Activated T-helper 17 cell treated with anti-CD3 and anti-CD28 coated beads, Interleukin-2, amount 50 U/mL, for 72 hours (primary cell): Measurements from ENCODE around the gene CCDC32. TPM values are rescaled to one million over a fixed set of nuclear protein-coding genes. Genes with fewer than 3 reads are reported as not detected.

ENCODE experiments used
- ATAC-seq: fragments of 150-1000 bp; cut with Tn5 transposase; replicated peaks from 2 replicates; pipeline ENCODE4 v1.10.0; 2021; ENCODE audit warnings: mild to moderate bottlenecking, moderate library complexity
- H3K27ac Mint-ChIP-seq: one replicate; pipeline ENCODE4 v1.8.0; 2022; ENCODE audit warnings: mixed read lengths
- H3K27me3 Mint-ChIP-seq: one replicate; pipeline ENCODE4 v1.8.0; 2022; ENCODE audit warnings: mixed read lengths
- H3K36me3 Mint-ChIP-seq: one replicate; pipeline ENCODE4 v1.8.0; 2022; ENCODE audit warnings: low read depth, mild to moderate bottlenecking, mixed read lengths
- H3K4me1 Mint-ChIP-seq: one replicate; pipeline ENCODE4 v1.8.0; 2022; ENCODE audit warnings: mixed read lengths
- H3K4me3 Mint-ChIP-seq: one replicate; pipeline ENCODE4 v1.8.0; 2022; ENCODE audit warnings: mild to moderate bottlenecking, mixed read lengths
- H3K9me3 Mint-ChIP-seq: one replicate; pipeline ENCODE4 v1.8.0; 2022; ENCODE audit warnings: mixed read lengths
- total RNA-seq, 2 donors: library from RNA; stranded (reverse); gene quantifications; one replicate each; pipeline ENCODE4 v1.2.3, GENCODE V29; 2022

Gene CCDC32
- 10 to 100 TPM; 34.9 to 41.3 TPM for total RNA-seq

- H3K27me3 Mint-ChIP-seq, result no peaks in the 10 kb centered on the region
- peak within 1 kb of the TSS; percentile 87 for H3K27ac Mint-ChIP-seq
- H3K4me3 Mint-ChIP-seq, result peak within 1 kb of the TSS; percentile 96
- H3K9me3 Mint-ChIP-seq, result no peaks in the 10 kb centered on the region
- peaks cover 18% of the 10 kb centered on the region for H3K4me1 Mint-ChIP-seq
- peaks cover 30% of the 10 kb centered on the region for H3K36me3 Mint-ChIP-seq
- ATAC-seq, result peak; percentile 96
Observed at GRCh38 chr15:40564591-40565332, at the start of gene CCDC32. Gene CCDC32, minus strand, starts transcription at chr15:40565042. Its CDS starts 2,027 bp downstream, at chr15:40563015.

- ATAC-seq, result no peak
- Mint-ChIP-seq H3K27ac (no peak overlapping the region), H3K9me3 (no peaks in the 10 kb centered on the region), H3K36me3 (peaks cover 4% of the 10 kb centered on the region), H3K27me3 (no peaks in the 10 kb centered on the region), H3K4me3 (no peak overlapping the region), H3K4me1 (no peaks in the 10 kb centered on the region)
Observed at GRCh38 chr15:40613080-40613479, 48.2 kb upstream of the CCDC32 start.

- no peaks in the 10 kb centered on the region for H3K27me3 Mint-ChIP-seq
- no peaks in the 10 kb centered on the region for H3K36me3 Mint-ChIP-seq
- H3K4me1 Mint-ChIP-seq, result no peaks in the 10 kb centered on the region
- no peaks in the 10 kb centered on the region for H3K9me3 Mint-ChIP-seq
- no peak overlapping the region for H3K4me3 Mint-ChIP-seq
- no peak overlapping the region for H3K27ac Mint-ChIP-seq
- no peak for ATAC-seq
Observed at GRCh38 chr15:40603935-40604334, 39.1 kb upstream of the CCDC32 start.

GRCh38 chr15:40600956-40601355 lies 36.1 kb upstream of the CCDC32 start:
- Mint-ChIP-seq H3K4me1 (no peaks in the 10 kb centered on the region), H3K36me3 (no peaks in the 10 kb centered on the region), H3K27ac (no peak overlapping the region), H3K27me3 (no peaks in the 10 kb centered on the region), H3K9me3 (no peaks in the 10 kb centered on the region), H3K4me3 (no peak overlapping the region)
- ATAC-seq, result no peak

- ATAC-seq, result no peak
- H3K4me3 Mint-ChIP-seq, result no peak overlapping the region
- H3K9me3 Mint-ChIP-seq, result no peaks in the 10 kb centered on the region
Observed at GRCh38 chr15:40598672-40599071, 33.8 kb upstream of the CCDC32 start.

GRCh38 chr15:40598126-40598525 lies 33.3 kb upstream of the CCDC32 start:
- Mint-ChIP-seq H3K4me1 (peaks cover 10% of the 10 kb centered on the region), H3K4me3 (no peak overlapping the region), H3K36me3 (peaks cover 10% of the 10 kb centered on the region), H3K9me3 (no peaks in the 10 kb centered on the region), H3K27me3 (no peaks in the 10 kb centered on the region), H3K27ac (no peak overlapping the region)
- no peak for ATAC-seq

More at GRCh38 chr15:40598672-40599071, 33.8 kb upstream of the CCDC32 start:
- Mint-ChIP-seq H3K36me3 (peaks cover 5% of the 10 kb centered on the region), H3K4me1 (peaks cover 8% of the 10 kb centered on the region), H3K27me3 (no peaks in the 10 kb centered on the region), H3K27ac (no peak overlapping the region)

GRCh38 chr15:40597024-40597423 lies 32.2 kb upstream of the CCDC32 start:
- no peaks in the 10 kb centered on the region for H3K27me3 Mint-ChIP-seq
- H3K4me3 Mint-ChIP-seq, result no peak overlapping the region
- H3K36me3 Mint-ChIP-seq, result peaks cover 10% of the 10 kb centered on the region
- peaks cover 10% of the 10 kb centered on the region for H3K4me1 Mint-ChIP-seq
- no peak overlapping the region for H3K27ac Mint-ChIP-seq
- no peak for ATAC-seq
- no peaks in the 10 kb centered on the region for H3K9me3 Mint-ChIP-seq

- H3K36me3 Mint-ChIP-seq, result peaks cover 10% of the 10 kb centered on the region
- ATAC-seq, result no peak
- no peaks in the 10 kb centered on the region for H3K9me3 Mint-ChIP-seq
- no peak overlapping the region for H3K27ac Mint-ChIP-seq
- H3K4me1 Mint-ChIP-seq, result peaks cover 10% of the 10 kb centered on the region
- peak overlapping the region; percentile 90 for H3K4me3 Mint-ChIP-seq
- H3K27me3 Mint-ChIP-seq, result no peaks in the 10 kb centered on the region
Observed at GRCh38 chr15:40595773-40596172, 30.9 kb upstream of the CCDC32 start.

- Mint-ChIP-seq H3K27me3 (no peaks in the 10 kb centered on the region), H3K4me3 (peak overlapping the region; percentile 90), H3K27ac (peak overlapping the region; percentile 99), H3K9me3 (no peaks in the 10 kb centered on the region), H3K36me3 (peaks cover 10% of the 10 kb centered on the region), H3K4me1 (peaks cover 13% of the 10 kb centered on the region)
- no peak for ATAC-seq
Observed at GRCh38 chr15:40595219-40595618, 30.4 kb upstream of the CCDC32 start.

- Mint-ChIP-seq H3K4me1 (peaks cover 19% of the 10 kb centered on the region), H3K4me3 (peak overlapping the region; percentile 90), H3K27me3 (no peaks in the 10 kb centered on the region), H3K9me3 (no peaks in the 10 kb centered on the region), H3K27ac (peak overlapping the region; percentile 99), H3K36me3 (peaks cover 10% of the 10 kb centered on the region)
- ATAC-seq, result peak; percentile 59
Observed at GRCh38 chr15:40594429-40594836, 29.6 kb upstream of the CCDC32 start.

- Mint-ChIP-seq H3K4me1 (peaks cover 19% of the 10 kb centered on the region), H3K27ac (peak within 1 kb of the TSS; percentile 99), H3K27me3 (no peaks in the 10 kb centered on the region)
Observed at GRCh38 chr15:40593588-40594428, 29.0 kb upstream of the CCDC32 start, which contains the start of gene KNL1. Gene KNL1, plus strand, starts transcription at chr15:40594249. Its CDS starts 8,683 bp downstream, at chr15:40602932.

GRCh38 chr15:40593165-40593564 lies 28.3 kb upstream of the CCDC32 start:
- peak overlapping the region; percentile 90 for H3K4me3 Mint-ChIP-seq
- no peaks in the 10 kb centered on the region for H3K9me3 Mint-ChIP-seq
- H3K27me3 Mint-ChIP-seq, result no peaks in the 10 kb centered on the region
- no peak for ATAC-seq
- peaks cover 19% of the 10 kb centered on the region for H3K4me1 Mint-ChIP-seq
- H3K27ac Mint-ChIP-seq, result peak overlapping the region; percentile 99
- peaks cover 10% of the 10 kb centered on the region for H3K36me3 Mint-ChIP-seq

More at GRCh38 chr15:40593588-40594428, 29.0 kb upstream of the CCDC32 start, which contains the start of gene KNL1:
- H3K36me3 Mint-ChIP-seq, result peaks cover 10% of the 10 kb centered on the region
- peak within 1 kb of the TSS; percentile 90 for H3K4me3 Mint-ChIP-seq
- ATAC-seq, result peak; percentile 88
- no peaks in the 10 kb centered on the region for H3K9me3 Mint-ChIP-seq

- Mint-ChIP-seq H3K4me1 (peaks cover 19% of the 10 kb centered on the region), H3K27me3 (no peaks in the 10 kb centered on the region), H3K9me3 (no peaks in the 10 kb centered on the region), H3K36me3 (peaks cover 10% of the 10 kb centered on the region), H3K4me3 (no peak overlapping the region), H3K27ac (no peak overlapping the region)
- no peak for ATAC-seq
Observed at GRCh38 chr15:40591389-40591788, 26.5 kb upstream of the CCDC32 start.

- H3K4me1 Mint-ChIP-seq, result peaks cover 19% of the 10 kb centered on the region
- ATAC-seq, result no peak
- H3K36me3 Mint-ChIP-seq, result peaks cover 10% of the 10 kb centered on the region
- peak overlapping the region; percentile 87 for H3K27ac Mint-ChIP-seq
- H3K27me3 Mint-ChIP-seq, result no peaks in the 10 kb centered on the region
- peak overlapping the region; percentile 89 for H3K4me3 Mint-ChIP-seq
- H3K9me3 Mint-ChIP-seq, result no peaks in the 10 kb centered on the region
Observed at GRCh38 chr15:40590667-40591050, 25.8 kb upstream of the CCDC32 start.
